ENCODE data around the gene TTC22.

GRCh38 chr1:54843449-54843848 lies 42.3 kb upstream of the TTC22 start:
- TF ChIP-seq CTCF (IDR thresholded peaks at IDR 0.05) = no peak
- no peak for TF ChIP-seq ZFX (IDR thresholded peaks at IDR 0.05; ENCODE audit: borderline replicate concordance)
